Liver (tissue), 9 donors: ENCODE data around the gene SOWAHA. TPM values are rescaled to one million over a fixed set of nuclear protein-coding genes. Genes with fewer than 3 reads are reported as not detected.

ENCODE experiments used
- DNase-seq: peaks from one replicate; pipeline ENCODE4 v3.0.0-alpha.2; 2017; ENCODE audit warnings: low spot score
- H3K27ac ChIP-seq, 2 donors: one replicate each; pipeline ENCODE4 v1.7.0; 2013; ENCODE audit warnings: inconsistent platforms in 2 of 2, low read length in 2 of 2, control low read depth in 1 of 2, low read depth in 1 of 2, mild to moderate bottlenecking in 1 of 2
- H3K27me3 ChIP-seq, 4 donors: one replicate each; pipeline versions ENCODE4 v1.6.1 to v1.7.0; 2013; ENCODE audit warnings: low read length in 3 of 4, inconsistent platforms in 1 of 4, mild to moderate bottlenecking in 1 of 4, moderate library complexity in 1 of 4; ENCODE audit not compliant: control insufficient read depth in 4 of 4, insufficient read depth in 4 of 4
- H3K36me3 ChIP-seq, 4 donors: one replicate each; pipeline versions ENCODE4 v1.6.1 to v1.7.0; 2013; ENCODE audit warnings: low read length in 3 of 4, mild to moderate bottlenecking in 3 of 4, low read depth in 1 of 4, moderate library complexity in 1 of 4; ENCODE audit not compliant: control insufficient read depth in 4 of 4, insufficient read depth in 3 of 4
- H3K4me1 ChIP-seq, 4 donors: one replicate each; pipeline versions ENCODE4 v1.6.1 to v1.7.0; 2013; ENCODE audit warnings: low read length in 3 of 4, mild to moderate bottlenecking in 3 of 4, moderate library complexity in 1 of 4; ENCODE audit not compliant: control insufficient read depth in 4 of 4, insufficient read depth in 4 of 4
- H3K4me3 ChIP-seq, 3 donors: one replicate each; pipeline versions ENCODE4 v1.6.1 to v1.7.0; 2013; ENCODE audit warnings: low read length in 3 of 3, control low read depth in 1 of 3, low read depth in 1 of 3, mild to moderate bottlenecking in 1 of 3
- H3K9ac ChIP-seq, 2 donors: one replicate each; pipeline ENCODE4 v1.7.0; 2013; ENCODE audit warnings: low read length in 2 of 2, mild to moderate bottlenecking in 2 of 2, moderate library complexity in 2 of 2, control low read depth in 1 of 2, low read depth in 1 of 2
- H3K9me3 ChIP-seq, 4 donors: one replicate each; pipeline versions ENCODE4 v1.6.1 to v1.7.0; 2013; ENCODE audit warnings: low read length in 3 of 4; ENCODE audit not compliant: control insufficient read depth in 4 of 4
- EGR1 ChIP-seq, 2 donors: IDR thresholded peaks; 2 replicates each; pipeline ENCODE4 v1.6.1; 2016 to 2018; ENCODE audit warnings: antibody characterized with exemption in 2 of 2, low read depth in 2 of 2
- FOXA1 ChIP-seq: IDR thresholded peaks from 2 replicates; pipeline ENCODE4 v1.6.1; 2016; ENCODE audit warnings: antibody characterized with exemption
- FOXA2 ChIP-seq: IDR thresholded peaks from 2 replicates; pipeline ENCODE4 v1.6.1; 2016; ENCODE audit warnings: antibody characterized with exemption
- HNF4A ChIP-seq, 2 donors: conservative IDR thresholded peaks; 2 replicates each; pipeline ENCODE4 v1.6.1; 2016; ENCODE audit warnings: antibody characterized with exemption in 2 of 2, mild to moderate bottlenecking in 2 of 2
- HNF4G ChIP-seq: IDR thresholded peaks from 2 replicates; pipeline ENCODE4 v1.6.1; 2016; ENCODE audit warnings: antibody characterized with exemption
- NR2F2 ChIP-seq: IDR thresholded peaks from 2 replicates; pipeline ENCODE4 v1.6.1; 2016; ENCODE audit warnings: antibody characterized with exemption
- SP1 ChIP-seq: IDR thresholded peaks from 2 replicates; pipeline ENCODE4 v1.6.1; 2018; ENCODE audit warnings: antibody characterized with exemption, mild to moderate bottlenecking
- TAF1 ChIP-seq: conservative IDR thresholded peaks from 2 replicates; pipeline ENCODE4 v1.6.1; 2016; ENCODE audit warnings: antibody characterized with exemption, mild to moderate bottlenecking
- YY1 ChIP-seq: IDR thresholded peaks from 2 replicates; pipeline ENCODE4 v1.6.1; 2016; ENCODE audit warnings: antibody characterized with exemption, mild to moderate bottlenecking
- ZBTB33 ChIP-seq: IDR thresholded peaks from 2 replicates; pipeline ENCODE4 v1.6.1; 2016; ENCODE audit warnings: antibody characterized with exemption
- WGBS: extraction: QIAGEN DNeasy Blood & Tissue Kit; methylation state at CpG from one replicate; pipeline ENCODE4 v1.1.7; 2013; 5-methylcytosine and 5-hydroxymethylcytosine counted together
- polyA plus RNA-seq, 2 donors: library from polyadenylated mRNA; stranded (reverse) in 1 of 2; unstranded in 1 of 2; fragments of 200-250 nt in 1 of 2; fragments of >200 nt in 1 of 2; fragmentation: Nextera tagmentation in 1 of 2; extraction: Ambion mirVana in 1 of 2; gene quantifications; one replicate each; pipeline versions ENCODE4 v1.2.1 to v1.2.3, GENCODE V29; 2013 to 2015
- total RNA-seq, 2 donors: library from RNA; depleted of rRNA; stranded (reverse); fragments of >200 nt; gene quantifications; one replicate each; pipeline ENCODE4 v1.2.3, GENCODE V29; 2014
- TF ChIP-seq, protein P1 (sequence below): IDR thresholded peaks from 2 replicates; pipeline ENCODE4 v1.6.1; 2016; ENCODE audit warnings: antibody characterized with exemption, mild to moderate bottlenecking
- donor health status: healthy.
- donor health status: healthy.
- donor health status: healthy.
- donor health status: healthy.
- donor health status: healthy.

SOWAHA gene
- total and polyA plus RNA-seq, 4 donors, result 1.3 to 2.2 (median 1.8) TPM

GRCh38 chr5:132764671-132765238 is 48.3 kb upstream of the SOWAHA start:
- 96% methylated on average over 7 of the region's 7 CpGs for WGBS
- peaks cover 0 to 43% (median 7%) of the 10 kb centered on the region in 4 donors for H3K36me3 ChIP-seq
- TF ChIP-seq TAF1 (no peak), FOXA2 (no peak), ZBTB33 (no peak), SP1 (no peak), HNF4G (no peak), YY1 (no peak), NR2F2 (no peak)
- H3K9ac ChIP-seq, result no peak overlapping the region
- H3K27ac ChIP-seq, result no peak overlapping the region
- no peak for DNase-seq
- no peaks in the 10 kb centered on the region for H3K9me3 ChIP-seq
- H3K4me3 ChIP-seq, result no peak overlapping the region
- H3K4me1 ChIP-seq, result no peaks in the 10 kb centered on the region
- no peaks in the 10 kb centered on the region for H3K27me3 ChIP-seq

- 92% methylated on average over 12 of the region's 12 CpGs for WGBS
- Histone ChIP-seq H3K4me3 (no peak overlapping the region), H3K27me3 (no peaks in the 10 kb centered on the region), H3K36me3 (peaks cover 0 to 37% (median 6%) of the 10 kb centered on the region in 4 donors), H3K4me1 (no peaks in the 10 kb centered on the region), H3K9me3 (no peaks in the 10 kb centered on the region), H3K27ac (no peak overlapping the region), H3K9ac (no peak overlapping the region)
- no peak for DNase-seq
- TF ChIP-seq HNF4A (conservative IDR thresholded peaks at IDR 0.05), result no peak
- TF ChIP-seq FOXA1, result no peak
- TF ChIP-seq EGR1 (IDR thresholded peaks at IDR 0.05; ENCODE audit: low read depth in 2 of 2), result no peak
- TF ChIP-seq YY1, result no peak
- TF ChIP-seq HNF4G, result no peak
- TF ChIP-seq ZBTB33, result no peak
- TF ChIP-seq SP1, result no peak
Measured at GRCh38 chr5:132765311-132766019, 47.6 kb upstream of the SOWAHA start.

DNA sequence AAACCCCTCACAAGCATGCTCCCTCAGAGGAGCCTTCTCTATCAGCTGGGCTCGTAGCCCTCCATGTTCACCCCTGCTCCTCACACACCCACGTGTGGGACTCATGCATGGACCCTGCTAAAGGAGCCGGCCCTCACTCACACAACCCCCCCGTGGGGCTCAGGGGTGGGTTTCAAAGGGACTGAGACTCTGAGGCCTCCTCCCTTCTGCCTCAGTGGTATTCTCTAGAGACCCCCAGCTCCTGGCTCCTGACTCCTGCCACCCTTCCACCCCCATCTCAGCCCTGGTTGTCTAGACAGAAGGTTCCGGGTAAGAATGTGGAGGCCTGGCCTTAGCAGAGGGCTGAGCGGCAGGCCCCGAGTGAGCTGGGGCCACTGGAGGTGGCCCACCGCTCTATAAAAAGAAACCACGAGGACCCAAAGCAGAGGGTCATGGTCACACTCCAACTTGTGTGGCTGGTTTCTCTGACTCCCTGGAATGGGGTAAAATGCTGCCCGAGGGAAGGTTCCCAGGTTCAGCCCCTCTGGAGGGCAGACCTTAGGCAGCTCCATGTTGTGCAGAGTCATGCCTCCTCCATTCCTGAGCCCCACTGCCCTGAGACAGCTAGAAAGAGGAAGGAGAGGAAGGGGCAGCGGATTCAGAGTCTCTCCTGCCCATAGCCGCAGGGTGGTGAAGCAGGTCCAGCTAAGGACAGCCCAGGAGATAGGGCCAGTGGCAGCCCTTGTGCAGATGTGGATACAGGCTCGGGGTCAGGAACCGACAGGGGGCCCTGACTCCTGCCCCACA is 46.9 kb upstream of the SOWAHA start:
- H3K27ac ChIP-seq, result no peak overlapping the region
- TF ChIP-seq, protein P1, sequence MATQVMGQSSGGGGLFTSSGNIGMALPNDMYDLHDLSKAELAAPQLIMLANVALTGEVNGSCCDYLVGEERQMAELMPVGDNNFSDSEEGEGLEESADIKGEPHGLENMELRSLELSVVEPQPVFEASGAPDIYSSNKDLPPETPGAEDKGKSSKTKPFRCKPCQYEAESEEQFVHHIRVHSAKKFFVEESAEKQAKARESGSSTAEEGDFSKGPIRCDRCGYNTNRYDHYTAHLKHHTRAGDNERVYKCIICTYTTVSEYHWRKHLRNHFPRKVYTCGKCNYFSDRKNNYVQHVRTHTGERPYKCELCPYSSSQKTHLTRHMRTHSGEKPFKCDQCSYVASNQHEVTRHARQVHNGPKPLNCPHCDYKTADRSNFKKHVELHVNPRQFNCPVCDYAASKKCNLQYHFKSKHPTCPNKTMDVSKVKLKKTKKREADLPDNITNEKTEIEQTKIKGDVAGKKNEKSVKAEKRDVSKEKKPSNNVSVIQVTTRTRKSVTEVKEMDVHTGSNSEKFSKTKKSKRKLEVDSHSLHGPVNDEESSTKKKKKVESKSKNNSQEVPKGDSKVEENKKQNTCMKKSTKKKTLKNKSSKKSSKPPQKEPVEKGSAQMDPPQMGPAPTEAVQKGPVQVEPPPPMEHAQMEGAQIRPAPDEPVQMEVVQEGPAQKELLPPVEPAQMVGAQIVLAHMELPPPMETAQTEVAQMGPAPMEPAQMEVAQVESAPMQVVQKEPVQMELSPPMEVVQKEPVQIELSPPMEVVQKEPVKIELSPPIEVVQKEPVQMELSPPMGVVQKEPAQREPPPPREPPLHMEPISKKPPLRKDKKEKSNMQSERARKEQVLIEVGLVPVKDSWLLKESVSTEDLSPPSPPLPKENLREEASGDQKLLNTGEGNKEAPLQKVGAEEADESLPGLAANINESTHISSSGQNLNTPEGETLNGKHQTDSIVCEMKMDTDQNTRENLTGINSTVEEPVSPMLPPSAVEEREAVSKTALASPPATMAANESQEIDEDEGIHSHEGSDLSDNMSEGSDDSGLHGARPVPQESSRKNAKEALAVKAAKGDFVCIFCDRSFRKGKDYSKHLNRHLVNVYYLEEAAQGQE, result no peak
- peaks cover 0 to 30% (median 5%) of the 10 kb centered on the region in 4 donors for H3K36me3 ChIP-seq
- DNase-seq, result no peak
- no peaks in the 10 kb centered on the region for H3K9me3 ChIP-seq
- 95% methylated on average over 14 of the region's 14 CpGs for WGBS
- no peak overlapping the region for H3K4me3 ChIP-seq
- no peak overlapping the region for H3K9ac ChIP-seq
- H3K4me1 ChIP-seq, result no peaks in the 10 kb centered on the region
- no peaks in the 10 kb centered on the region for H3K27me3 ChIP-seq
